Transverse colon (tissue), 4 donors: ENCODE measurements around the gene FNDC3B. TPM values are rescaled to one million over a fixed set of nuclear protein-coding genes. Genes with fewer than 3 reads are reported as not detected.
"Not testable (repeated sequence)": the region's sequence is repeated elsewhere in the genome, so short reads cannot be mapped to it uniquely, and the experiment has no call there.

ENCODE experiments used
- DNase-seq: peaks from one replicate; pipeline ENCODE4 v3.0.0-alpha.2; 2019
- H3K27ac ChIP-seq, 4 donors: fragments of 200-600 bp; sonication (generic); 2 replicates each; pipeline ENCODE4 v1.5.1; 2016 to 2018; ENCODE audit warnings: inconsistent platforms in 4 of 4
- H3K27me3 ChIP-seq: fragments of 200-600 bp; sonication (generic); 2 replicates; pipeline ENCODE4 v1.5.1; 2017; ENCODE audit warnings: inconsistent platforms
- H3K36me3 ChIP-seq, 4 donors: fragments of 200-600 bp; sonication (generic); 2 replicates each; pipeline ENCODE4 v1.5.1; 2017 to 2019; ENCODE audit warnings: inconsistent platforms in 4 of 4
- H3K4me1 ChIP-seq, 4 donors: fragments of 200-600 bp; sonication (generic); 2 replicates each; pipeline ENCODE4 v1.5.1; 2017 to 2020; ENCODE audit warnings: inconsistent platforms in 4 of 4
- H3K4me3 ChIP-seq, 4 donors: fragments of 200-600 bp; sonication (generic); 1 replicate in 1 of 4; 2 replicates in 3 of 4; pipeline versions ENCODE4 v1.5.1 to v1.6.1; 2017 to 2019; ENCODE audit warnings: inconsistent platforms in 4 of 4
- H3K9me3 ChIP-seq, 2 donors: fragments of 200-600 bp; sonication (generic); 2 replicates each; pipeline ENCODE4 v1.5.1; 2017 to 2019; ENCODE audit warnings: inconsistent platforms in 2 of 2
- EP300 ChIP-seq: sonication (generic); formaldehyde crosslinking; IDR thresholded peaks from one replicate; pipeline ENCODE4 v1.6.1; 2017; ENCODE audit warnings: antibody characterized with exemption, low read depth
- POLR2A ChIP-seq: fragments of 450-650 bp; IDR thresholded peaks from one replicate; pipeline ENCODE4 v1.6.1; 2016; ENCODE audit warnings: antibody characterized with exemption, mild to moderate bottlenecking, moderate library complexity
- POLR2AphosphoS5 ChIP-seq, 3 donors: sonication (generic); formaldehyde crosslinking; IDR thresholded peaks; one replicate each; pipeline ENCODE4 v1.6.1; 2016; ENCODE audit warnings: antibody characterized with exemption in 3 of 3
- WGBS, 2 donors: methylation state at CpG; one replicate each; pipeline ENCODE4 v1.1.5; 2018; ENCODE audit warnings: low coverage in 1 of 2; 5-methylcytosine and 5-hydroxymethylcytosine counted together
- in situ Hi-C, 4 donors: fragments of 200-750 bp; cut with MboI; loops; one replicate each; pipeline versions ENCODE4 v1.15.0 to v1.15.1; 2017; ENCODE audit warnings: low sequenced_read_pairs in 3 of 4, low pct_ligation_motif_present in 1 of 4, low pct_unique_long_range_greater_than_20kb in 1 of 4
- intact Hi-C: fragments of 100-400 bp; cut with DNase I; formaldehyde crosslinking; loops from one replicate; pipeline ENCODE4 v1.15.1; 2023; ENCODE audit warnings: low total_unique reads
- total RNA-seq, 4 donors: library from RNA; depleted of rRNA; stranded (reverse); fragments of >200 nt; gene quantifications; one replicate each; pipeline ENCODE4 v1.1.0, GENCODE V29; 2016
- TF ChIP-seq, protein P1 (sequence below), 5 experiments: fragments of 200-600 bp in 3 of 5; fragments of 450-650 bp in 2 of 5; sonication (generic) in 3 of 5; IDR thresholded peaks; 1 replicate in 2 of 5; 2 replicates in 3 of 5; pipeline ENCODE4 v1.5.1; 2016 to 2017; ENCODE audit warnings: antibody characterized with exemption in 5 of 5, inconsistent platforms in 3 of 5, mild to moderate bottlenecking in 2 of 5, moderate library complexity in 1 of 5

FNDC3B gene
- total RNA-seq, 4 donors from 2014 or later: 28.5 to 85.7 (median 44.5) TPM

DNA sequence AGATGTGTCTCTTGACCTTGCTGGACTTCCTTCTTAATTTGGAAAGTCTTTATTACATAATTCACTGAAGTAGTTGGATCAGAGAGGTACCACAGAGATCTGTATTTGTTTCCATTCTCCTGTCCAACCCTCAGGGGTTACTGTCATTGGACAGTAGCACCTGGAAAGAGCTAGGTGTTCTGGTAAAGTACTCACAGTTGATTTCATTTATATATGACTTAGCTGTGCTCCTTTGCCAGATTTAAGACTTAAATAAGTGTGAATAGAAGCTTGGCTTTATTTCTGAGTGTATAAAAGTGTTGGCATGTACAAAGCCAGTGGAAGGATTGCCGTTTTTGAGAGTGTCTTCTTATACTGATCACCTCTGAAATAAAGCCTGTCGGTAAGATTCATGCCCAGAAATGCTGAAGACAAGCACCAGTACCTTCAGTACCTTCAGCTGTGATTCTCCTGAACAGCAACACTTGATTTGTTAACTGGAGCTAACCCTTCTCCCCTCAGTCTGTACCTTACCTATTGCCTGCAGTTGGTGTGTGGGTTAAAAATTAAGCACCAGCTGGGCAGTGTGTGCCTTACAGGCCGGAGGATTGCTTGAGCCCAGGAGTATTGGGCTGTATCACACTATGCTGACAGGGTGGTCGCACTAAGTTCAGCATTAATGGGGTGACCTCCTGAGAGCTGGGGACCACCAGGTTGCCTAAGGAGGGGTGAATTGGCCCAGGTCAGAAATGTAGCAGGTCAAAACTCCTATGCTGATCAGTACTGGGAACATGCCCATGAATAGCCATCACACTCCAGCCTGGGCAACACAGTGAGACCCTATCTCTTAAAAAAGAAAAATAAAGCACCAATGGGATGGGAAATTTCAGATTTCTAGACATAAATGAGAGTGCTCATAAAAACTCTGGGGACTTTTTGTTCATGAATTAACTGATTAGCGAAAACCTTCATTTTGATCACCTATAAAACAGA is 197.7 kb downstream of the FNDC3B start:
- H3K9me3 ChIP-seq: no peaks in the 10 kb centered on the region
- no peak overlapping the region for H3K4me3 ChIP-seq
- intact Hi-C loops (no loop called here), in situ Hi-C loops (no loop called here)
- H3K36me3 ChIP-seq: no peaks in the 10 kb centered on the region
- no peak for DNase-seq
- no peak overlapping the region for H3K27ac ChIP-seq
- TF ChIP-seq EP300 (no peak), POLR2A (no peak), POLR2AphosphoS5 (IDR thresholded peaks at IDR 0.05) (no peak)
- TF ChIP-seq, protein P1, sequence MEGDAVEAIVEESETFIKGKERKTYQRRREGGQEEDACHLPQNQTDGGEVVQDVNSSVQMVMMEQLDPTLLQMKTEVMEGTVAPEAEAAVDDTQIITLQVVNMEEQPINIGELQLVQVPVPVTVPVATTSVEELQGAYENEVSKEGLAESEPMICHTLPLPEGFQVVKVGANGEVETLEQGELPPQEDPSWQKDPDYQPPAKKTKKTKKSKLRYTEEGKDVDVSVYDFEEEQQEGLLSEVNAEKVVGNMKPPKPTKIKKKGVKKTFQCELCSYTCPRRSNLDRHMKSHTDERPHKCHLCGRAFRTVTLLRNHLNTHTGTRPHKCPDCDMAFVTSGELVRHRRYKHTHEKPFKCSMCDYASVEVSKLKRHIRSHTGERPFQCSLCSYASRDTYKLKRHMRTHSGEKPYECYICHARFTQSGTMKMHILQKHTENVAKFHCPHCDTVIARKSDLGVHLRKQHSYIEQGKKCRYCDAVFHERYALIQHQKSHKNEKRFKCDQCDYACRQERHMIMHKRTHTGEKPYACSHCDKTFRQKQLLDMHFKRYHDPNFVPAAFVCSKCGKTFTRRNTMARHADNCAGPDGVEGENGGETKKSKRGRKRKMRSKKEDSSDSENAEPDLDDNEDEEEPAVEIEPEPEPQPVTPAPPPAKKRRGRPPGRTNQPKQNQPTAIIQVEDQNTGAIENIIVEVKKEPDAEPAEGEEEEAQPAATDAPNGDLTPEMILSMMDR (IDR thresholded peaks at IDR 0.05): no peak
- 78 to 82% methylated on average over 3 to 5 of the region's 5 CpGs for WGBS, 2 donors
- H3K27me3 ChIP-seq: no peaks in the 10 kb centered on the region
- peaks cover 0 to 3% (median 0%) of the 10 kb centered on the region in 4 donors for H3K4me1 ChIP-seq

DNA sequence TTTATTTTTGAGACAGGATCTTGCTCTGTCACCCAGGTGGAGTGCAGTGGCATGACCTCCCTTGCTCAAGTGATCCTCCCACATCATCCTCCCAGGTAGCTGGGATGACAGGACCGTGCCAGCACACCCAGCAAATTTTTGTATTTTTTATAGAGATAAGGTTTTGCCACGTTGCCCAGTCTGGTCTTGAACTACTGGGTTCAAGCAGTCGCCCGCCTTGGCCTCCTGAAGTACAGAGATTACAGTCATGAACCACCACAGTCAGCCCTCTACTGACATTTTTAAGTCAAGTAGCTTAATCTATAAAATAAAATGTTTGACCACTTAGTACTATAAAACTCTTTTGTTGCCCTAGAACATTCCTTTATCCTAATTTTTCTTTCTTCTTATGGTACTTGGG is 198.8 kb downstream of the FNDC3B start:
- DNase-seq: no peak
- no peaks in the 10 kb centered on the region for H3K36me3 ChIP-seq
- intact Hi-C loops: no loop called here
- peaks cover 0 to 3% (median 0%) of the 10 kb centered on the region in 4 donors for H3K4me1 ChIP-seq
- no peaks in the 10 kb centered on the region for H3K27me3 ChIP-seq
- TF ChIP-seq EP300 (no peak), POLR2A (no peak), POLR2AphosphoS5 (IDR thresholded peaks at IDR 0.05) (no peak)
- TF ChIP-seq, protein P1 (IDR thresholded peaks at IDR 0.05): no peak
- in situ Hi-C loops: no loop called here
- WGBS, 2 donors: 87 to 96% methylated on average over 4 of the region's 4 CpGs
- H3K9me3 ChIP-seq: no peaks in the 10 kb centered on the region
- H3K4me3 ChIP-seq: no peak overlapping the region
- no peak overlapping the region for H3K27ac ChIP-seq

DNA sequence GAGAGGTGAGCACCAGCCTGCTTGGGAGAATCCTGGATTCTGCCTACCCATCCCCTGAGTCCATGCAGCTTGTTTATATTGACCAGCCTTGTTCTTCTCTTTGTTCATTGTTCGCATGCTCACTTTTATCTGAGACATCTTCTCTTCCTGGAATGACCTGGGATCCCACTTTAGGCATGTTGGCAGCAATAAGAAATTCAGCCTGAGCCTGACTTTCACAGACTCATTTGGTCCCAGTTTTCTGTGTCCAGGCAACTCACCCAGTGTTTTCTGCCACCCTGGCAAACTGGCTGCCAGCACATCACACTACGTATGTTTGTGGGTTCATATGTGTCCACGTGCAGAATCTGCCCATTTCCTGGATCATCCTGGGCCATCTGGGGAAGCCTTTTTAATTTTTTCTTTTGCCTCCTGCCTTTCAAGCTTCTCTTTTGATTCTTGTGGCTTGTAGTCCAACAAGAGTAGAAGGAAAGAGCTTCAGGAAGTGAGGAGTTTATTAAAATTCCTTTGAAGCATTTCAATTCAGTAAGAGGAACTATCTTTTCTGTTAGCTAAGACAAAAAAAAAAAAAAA is 199.9 kb downstream of the FNDC3B start:
- Histone ChIP-seq H3K9me3 (no peaks in the 10 kb centered on the region), H3K27ac (no peak overlapping the region), H3K4me1 (peaks cover 0 to 3% (median 0%) of the 10 kb centered on the region in 4 donors), H3K36me3 (no peaks in the 10 kb centered on the region), H3K27me3 (no peaks in the 10 kb centered on the region), H3K4me3 (no peak overlapping the region)
- 72 to 79% methylated on average over 3 of the region's 3 CpGs for WGBS, 2 donors
- in situ Hi-C loops (no loop called here), intact Hi-C loops (no loop called here)
- no peak for TF ChIP-seq POLR2AphosphoS5 (IDR thresholded peaks at IDR 0.05)
- TF ChIP-seq EP300: no peak
- TF ChIP-seq, protein P1 (IDR thresholded peaks at IDR 0.05): no peak
- TF ChIP-seq POLR2A: no peak
- no peak for DNase-seq

DNA sequence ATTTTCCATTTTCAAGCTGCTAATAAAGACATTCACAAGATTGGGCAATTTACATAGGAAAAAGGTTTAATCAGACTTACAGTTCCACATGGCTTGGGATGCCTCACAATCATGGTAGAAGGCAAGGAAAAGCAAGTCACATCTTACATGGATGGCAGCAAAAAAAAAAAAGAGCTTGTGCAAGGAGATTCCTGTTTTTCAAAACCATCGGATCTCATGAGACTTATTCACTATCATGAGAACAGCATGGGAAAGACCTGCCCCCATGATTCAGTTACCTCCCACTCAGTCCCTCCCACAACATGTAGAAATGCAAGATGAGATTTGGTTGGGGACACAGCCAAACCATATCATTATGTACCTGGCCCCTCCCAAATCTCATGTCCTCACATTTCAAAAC is 202.0 kb downstream of the FNDC3B start:
- 86 to 100% methylated on average over 1 of the region's 1 CpG for WGBS, 2 donors
- Histone ChIP-seq H3K4me1 (peaks cover 0 to 3% (median 0%) of the 10 kb centered on the region in 4 donors), H3K9me3 (no peaks in the 10 kb centered on the region), H3K4me3 (no peak overlapping the region), H3K27ac (no peak overlapping the region), H3K36me3 (no peaks in the 10 kb centered on the region), H3K27me3 (no peaks in the 10 kb centered on the region)
- no peak for DNase-seq
- TF ChIP-seq POLR2A (no peak), EP300 (no peak), POLR2AphosphoS5 (IDR thresholded peaks at IDR 0.05) (no peak)
- TF ChIP-seq, protein P1 (IDR thresholded peaks at IDR 0.05): no peak
- intact Hi-C loops (no loop called here), in situ Hi-C loops (no loop called here)

DNA sequence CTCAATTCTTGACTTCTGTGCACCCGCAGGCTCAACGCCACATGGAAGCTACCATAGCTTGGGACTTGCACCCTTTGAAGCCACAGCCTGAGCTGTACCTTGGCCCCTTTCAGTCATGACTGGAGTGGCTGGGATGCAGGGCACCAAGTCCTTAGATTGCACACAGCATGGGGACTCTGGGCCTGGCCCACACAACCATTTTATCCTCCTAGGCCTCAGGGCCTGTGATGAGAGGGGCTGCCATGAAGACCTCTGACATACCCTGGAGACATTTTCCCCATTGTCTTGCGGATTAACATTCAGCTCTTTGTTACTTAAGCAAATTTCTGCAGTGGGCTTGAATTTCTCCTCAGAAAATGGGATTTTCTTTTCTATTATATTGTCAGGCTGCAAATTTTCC is 203.1 kb downstream of the FNDC3B start:
- H3K4me3 ChIP-seq, H3K4me1 ChIP-seq, H3K27me3 ChIP-seq, H3K36me3 ChIP-seq, H3K9me3 ChIP-seq, DNase-seq, in situ Hi-C loops, intact Hi-C loops, H3K27ac ChIP-seq: not testable (repeated sequence)
- WGBS, 2 donors: 98% methylated on average over 3 of the region's 3 CpGs; no CpG with 5 or more reads in 1 of the 2 donors

DNA sequence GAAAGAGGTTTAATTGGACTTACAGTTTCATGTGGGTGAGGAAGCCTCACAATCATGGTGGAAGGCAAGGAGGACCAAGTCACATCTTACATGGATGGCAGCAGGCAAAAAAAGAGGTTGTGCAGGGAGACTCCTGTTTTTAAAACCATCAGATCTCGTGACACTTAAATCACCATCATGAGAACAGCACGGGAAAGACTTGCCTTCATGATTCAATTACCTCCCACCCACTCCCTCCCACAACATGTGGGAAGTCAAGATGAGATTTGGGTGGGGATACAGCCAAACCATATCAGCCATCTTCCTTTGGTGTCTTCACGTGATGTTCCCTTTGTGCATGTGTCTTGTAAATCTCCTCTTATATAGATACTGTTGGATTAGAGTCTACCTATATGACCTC is 204.0 kb downstream of the FNDC3B start:
- DNase-seq, H3K4me1 ChIP-seq, intact Hi-C loops, H3K27ac ChIP-seq, H3K9me3 ChIP-seq, H3K4me3 ChIP-seq, H3K36me3 ChIP-seq, H3K27me3 ChIP-seq, in situ Hi-C loops: not testable (repeated sequence)
- 75 to 83% methylated on average over 3 of the region's 3 CpGs for whole genome bisulfite sequencing, 2 donors
